H1 (cell line): ENCODE results near the gene CELF1. TPM values are rescaled to one million over a fixed set of nuclear protein-coding genes. Genes with fewer than 3 reads are reported as not detected.

Experiments used
- CBX5 ChIP-seq: fragments of 300-800, 300-1000 bp; sonication (generic); IDR thresholded peaks from 2 replicates; pipeline ENCODE4 v1.7.1; 2016; ENCODE audit warnings: antibody characterized with exemption, low read length, low read depth
- CHD7 ChIP-seq: fragments of 300-600 bp; sonication (generic); IDR thresholded peaks from 2 replicates; pipeline ENCODE4 v1.7.1; 2012; ENCODE audit warnings: low read length, moderate library complexity, mild to moderate bottlenecking, inconsistent platforms; ENCODE audit not compliant: insufficient replicate concordance
- EP300 ChIP-seq, 2 experiments: IDR thresholded peaks; 1 replicate in 1 of 2; 2 replicates in 1 of 2; pipeline ENCODE4 v1.6.1; 2011 to 2012; ENCODE audit warnings: low read depth in 2 of 2, low read length in 2 of 2, mild to moderate bottlenecking in 2 of 2, borderline replicate concordance in 1 of 2, inconsistent platforms in 1 of 2, moderate library complexity in 1 of 2
- HDAC2 ChIP-seq, 2 experiments: fragments of 300-600 bp in 1 of 2; sonication (generic) in 1 of 2; IDR thresholded peaks; 2 replicates each; pipeline ENCODE4 v1.6.1; 2011 to 2012; ENCODE audit warnings: low read depth in 2 of 2, low read length in 2 of 2, mild to moderate bottlenecking in 2 of 2, moderate library complexity in 2 of 2, borderline replicate concordance in 1 of 2, inconsistent platforms in 1 of 2
- RFX5 ChIP-seq: IDR thresholded peaks from 2 replicates; pipeline ENCODE4 v1.6.1; 2011; ENCODE audit warnings: low read depth, low read length, improper control_type of control experiment, borderline replicate concordance
- SP4 ChIP-seq: IDR thresholded peaks from 2 replicates; pipeline ENCODE4 v1.6.1; 2012; ENCODE audit warnings: low read length, inconsistent platforms
- SRF ChIP-seq: IDR thresholded peaks from 2 replicates; pipeline ENCODE4 v1.6.1; 2011; ENCODE audit warnings: mild to moderate bottlenecking, low read depth, low read length, moderate library complexity
- ZNF274 ChIP-seq: IDR thresholded peaks from 2 replicates; pipeline ENCODE4 v1.7.0; 2012; ENCODE audit warnings: low read length, borderline replicate concordance; ENCODE audit errors: extremely low read depth
- polyA plus RNA-seq, 7 experiments: library from polyadenylated mRNA; depleted of rRNA in 3 of 7; stranded (reverse) in 5 of 7; unstranded in 2 of 7; fragments of >200 nt in 5 of 7; fragments of 200-250 nt in 2 of 7; gene quantifications; 1 replicate in 5 of 7; 2 replicates in 1 of 7; 4 replicates in 1 of 7; pipeline versions ENCODE4 v1.2.1 to v1.2.3, GENCODE V29; 2011 to 2013; ENCODE audit warnings: missing spikeins in 2 of 7, mixed read lengths in 2 of 7
- total RNA-seq: library from RNA; stranded (reverse); fragmentation: NEBNext Ultra II Directional; extraction: Animal tissue kit (Norgen Biotek cat#: 25700); gene quantifications from 2 replicates; pipeline ENCODE4 v1.2.1, GENCODE V29; 2021

Gene CELF1
- total and polyA plus RNA-seq, 2 of the 8 experiments (the other 6 are each of a cell fraction or from before 2014, with no cell fraction given) = 131 to 197 TPM

GRCh38 chr11:47560426-47560825 lies 7.5 kb upstream of the CELF1 start (continued):
- TF ChIP-seq CHD7 = no peak
- no peak for TF ChIP-seq EP300 (IDR thresholded peaks at IDR 0.05; ENCODE audit: borderline replicate concordance in 1 of 2, low read depth in 2 of 2, low read length in 2 of 2)
- no peak for TF ChIP-seq SP4
- TF ChIP-seq CBX5 = no peak
- TF ChIP-seq RFX5 = no peak
- TF ChIP-seq HDAC2 (IDR thresholded peaks at IDR 0.05; ENCODE audit: borderline replicate concordance in 1 of 2, low read depth in 2 of 2, low read length in 2 of 2) = no peak
- no peak for TF ChIP-seq ZNF274
- TF ChIP-seq SRF = no peak
- TF ChIP-seq, all 59 proteins: peak for 0
